Stimulated activated naive CD8-positive, alpha-beta T cell treated with anti-CD3 and anti-CD28 coated beads, Interleukin-15, Interleukin-2, amounts not matched to agents 100 ng/mL and 50 ng/mL, for 24 hours (primary cell): ENCODE data around the gene GUCY2D.

Experiments used
- H3K27ac Mint-ChIP-seq: one replicate; pipeline ENCODE4 v1.8.0; 2021; ENCODE audit warnings: mild to moderate bottlenecking, mixed read lengths
- H3K27me3 Mint-ChIP-seq: one replicate; pipeline ENCODE4 v1.8.0; 2021; ENCODE audit warnings: mixed read lengths
- H3K36me3 Mint-ChIP-seq: one replicate; pipeline ENCODE4 v1.8.0; 2021; ENCODE audit warnings: low read depth, mixed read lengths
- H3K4me1 Mint-ChIP-seq: one replicate; pipeline ENCODE4 v1.8.0; 2021; ENCODE audit warnings: low read depth, mixed read lengths
- H3K4me3 Mint-ChIP-seq: one replicate; pipeline ENCODE4 v1.8.0; 2021; ENCODE audit warnings: mild to moderate bottlenecking, mixed read lengths
- H3K9me3 Mint-ChIP-seq: one replicate; pipeline ENCODE4 v1.8.0; 2021; ENCODE audit warnings: mixed read lengths

The GUCY2D gene

DNA sequence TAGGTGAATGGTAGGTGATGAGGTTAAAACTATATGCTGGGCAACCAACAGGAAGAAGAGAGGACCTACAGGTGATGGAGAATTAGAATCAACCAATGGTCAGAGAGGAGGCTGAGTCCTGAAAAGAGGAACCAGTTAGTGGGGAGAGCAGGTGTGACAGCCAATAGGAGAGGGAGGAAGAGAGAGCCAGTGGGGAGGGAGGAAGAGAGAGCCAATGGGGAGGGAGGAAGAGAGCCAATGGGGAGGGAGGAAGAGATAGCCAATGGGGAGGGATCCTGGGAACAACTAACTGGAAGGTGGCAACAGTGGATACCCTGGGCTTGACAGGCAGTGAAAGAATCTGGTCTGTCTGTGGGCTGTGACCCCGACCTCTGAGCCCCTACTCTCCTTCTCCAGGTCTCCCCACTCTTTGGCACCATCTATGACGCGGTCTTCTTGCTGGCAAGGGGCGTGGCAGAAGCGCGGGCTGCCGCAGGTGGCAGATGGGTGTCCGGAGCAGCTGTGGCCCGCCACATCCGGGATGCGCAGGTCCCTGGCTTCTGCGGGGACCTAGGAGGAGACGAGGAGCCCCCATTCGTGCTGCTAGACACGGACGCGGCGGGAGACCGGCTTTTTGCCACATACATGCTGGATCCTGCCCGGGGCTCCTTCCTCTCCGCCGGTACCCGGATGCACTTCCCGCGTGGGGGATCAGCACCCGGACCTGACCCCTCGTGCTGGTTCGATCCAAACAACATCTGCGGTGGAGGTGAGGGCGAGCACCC lies 3.7 kb downstream of the GUCY2D start:
- no peak overlapping the region for H3K4me3 Mint-ChIP-seq
- H3K27me3 Mint-ChIP-seq: peaks cover 28% of the 10 kb centered on the region
- H3K36me3 Mint-ChIP-seq: no peaks in the 10 kb centered on the region
- H3K9me3 Mint-ChIP-seq: no peaks in the 10 kb centered on the region
- no peak overlapping the region for H3K27ac Mint-ChIP-seq
- H3K4me1 Mint-ChIP-seq: peaks cover 7% of the 10 kb centered on the region

DNA sequence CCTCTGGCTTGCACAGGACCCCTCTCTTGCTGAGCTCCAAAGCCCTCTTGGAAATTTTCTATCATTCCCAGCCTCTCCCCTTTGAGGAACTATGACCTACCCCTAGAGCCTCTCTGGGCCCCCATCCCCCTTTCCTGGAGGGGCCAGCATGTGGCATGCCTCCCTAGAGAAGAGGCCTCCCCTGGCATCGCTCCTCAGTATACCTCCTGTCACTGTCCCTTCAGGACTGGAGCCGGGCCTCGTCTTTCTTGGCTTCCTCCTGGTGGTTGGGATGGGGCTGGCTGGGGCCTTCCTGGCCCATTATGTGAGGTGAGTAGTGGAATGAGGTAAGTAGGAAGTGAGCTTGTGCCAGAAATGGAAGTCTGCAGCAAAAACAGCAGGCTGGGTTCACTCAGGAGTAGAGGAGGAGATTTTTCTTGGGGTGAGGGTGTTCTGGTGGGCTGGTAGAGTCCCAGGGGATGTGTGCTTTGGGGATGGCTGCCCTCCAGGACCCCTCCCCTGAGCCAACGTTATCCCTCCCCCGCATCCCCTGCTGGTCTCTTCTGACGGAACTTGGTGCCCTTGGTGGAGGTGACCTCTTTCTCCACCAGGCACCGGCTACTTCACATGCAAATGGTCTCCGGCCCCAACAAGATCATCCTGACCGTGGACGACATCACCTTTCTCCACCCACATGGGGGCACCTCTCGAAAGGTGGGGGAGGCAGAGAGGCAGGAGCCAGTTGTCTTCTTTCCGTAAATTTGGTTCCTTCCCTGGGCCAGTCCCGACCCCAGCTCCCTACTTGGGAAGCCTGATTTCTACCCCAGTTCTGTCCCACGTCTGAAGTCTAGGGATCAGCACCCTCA lies 4.6 kb downstream of the GUCY2D start:
- Mint-ChIP-seq H3K9me3 (no peaks in the 10 kb centered on the region), H3K4me1 (peaks cover 3% of the 10 kb centered on the region), H3K36me3 (no peaks in the 10 kb centered on the region), H3K27me3 (peaks cover 23% of the 10 kb centered on the region), H3K27ac (no peak overlapping the region), H3K4me3 (no peak overlapping the region)

DNA sequence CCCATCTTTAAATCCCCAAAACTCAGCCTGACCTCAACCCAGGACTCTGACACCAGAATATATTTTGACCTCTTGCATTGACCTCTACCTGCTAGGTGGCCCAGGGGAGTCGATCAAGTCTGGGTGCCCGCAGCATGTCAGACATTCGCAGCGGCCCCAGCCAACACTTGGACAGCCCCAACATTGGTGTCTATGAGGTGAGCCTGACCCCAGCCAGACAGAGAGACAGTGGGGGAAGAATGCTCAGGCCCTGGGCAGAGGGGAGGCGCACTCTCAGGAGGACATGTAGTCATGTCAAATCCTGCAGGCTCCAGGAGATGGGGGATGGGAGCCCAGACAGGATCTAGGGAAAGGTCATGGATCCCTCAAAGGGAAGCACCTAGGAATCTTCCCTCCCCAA lies 5.4 kb downstream of the GUCY2D start:
- H3K4me1 Mint-ChIP-seq: no peaks in the 10 kb centered on the region
- no peaks in the 10 kb centered on the region for H3K9me3 Mint-ChIP-seq
- H3K4me3 Mint-ChIP-seq: no peak overlapping the region
- H3K27ac Mint-ChIP-seq: no peak overlapping the region
- H3K36me3 Mint-ChIP-seq: no peaks in the 10 kb centered on the region
- H3K27me3 Mint-ChIP-seq: peaks cover 20% of the 10 kb centered on the region

DNA sequence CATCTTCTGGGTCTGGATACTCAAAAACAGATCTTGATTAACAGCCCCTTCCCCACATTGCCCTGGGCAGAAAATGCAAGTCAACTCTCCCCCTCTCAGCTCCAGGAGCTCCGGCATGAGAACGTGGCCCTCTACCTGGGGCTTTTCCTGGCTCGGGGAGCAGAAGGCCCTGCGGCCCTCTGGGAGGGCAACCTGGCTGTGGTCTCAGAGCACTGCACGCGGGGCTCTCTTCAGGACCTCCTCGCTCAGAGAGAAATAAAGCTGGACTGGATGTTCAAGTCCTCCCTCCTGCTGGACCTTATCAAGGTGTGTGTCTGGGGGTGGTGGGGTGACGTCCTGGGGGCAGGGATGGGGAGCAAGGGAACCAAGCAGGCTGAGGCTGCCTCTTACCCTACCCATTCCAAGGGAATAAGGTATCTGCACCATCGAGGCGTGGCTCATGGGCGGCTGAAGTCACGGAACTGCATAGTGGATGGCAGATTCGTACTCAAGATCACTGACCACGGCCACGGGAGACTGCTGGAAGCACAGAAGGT lies 9.7 kb downstream of the GUCY2D start:
- Mint-ChIP-seq H3K9me3 (no peaks in the 10 kb centered on the region), H3K4me3 (no peak overlapping the region), H3K36me3 (no peaks in the 10 kb centered on the region), H3K27me3 (peaks cover 15% of the 10 kb centered on the region), H3K27ac (no peak overlapping the region), H3K4me1 (peaks cover 8% of the 10 kb centered on the region)

DNA sequence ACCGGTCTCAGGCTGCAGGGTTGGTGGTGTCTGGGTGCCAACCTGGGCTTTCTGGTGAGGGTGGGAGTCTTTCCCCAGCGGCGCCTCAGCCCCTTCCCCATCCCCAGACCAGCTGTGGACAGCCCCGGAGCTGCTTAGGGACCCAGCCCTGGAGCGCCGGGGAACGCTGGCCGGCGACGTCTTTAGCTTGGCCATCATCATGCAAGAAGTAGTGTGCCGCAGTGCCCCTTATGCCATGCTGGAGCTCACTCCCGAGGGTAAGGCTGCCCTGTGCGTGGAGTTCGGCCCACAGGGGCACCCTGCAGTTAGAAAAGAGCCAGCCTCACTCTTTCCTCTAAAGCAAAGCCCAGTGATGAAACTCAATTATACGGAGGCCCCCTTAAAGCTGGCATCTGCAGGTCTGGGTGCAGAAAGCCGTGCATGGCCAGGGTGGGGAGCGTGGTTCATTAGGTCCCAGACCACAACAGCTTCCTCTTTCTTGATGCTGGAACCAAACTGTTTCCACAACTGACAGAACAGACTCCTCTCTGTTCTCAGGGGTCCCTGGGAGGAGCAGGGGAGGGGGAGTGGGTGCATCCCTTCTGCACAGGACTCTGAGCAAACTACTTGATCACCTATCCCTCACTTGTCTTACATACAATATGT lies 10.7 kb downstream of the GUCY2D start:
- no peaks in the 10 kb centered on the region for H3K36me3 Mint-ChIP-seq
- peaks cover 17% of the 10 kb centered on the region for H3K27me3 Mint-ChIP-seq
- H3K9me3 Mint-ChIP-seq: no peaks in the 10 kb centered on the region
- H3K4me1 Mint-ChIP-seq: peaks cover 12% of the 10 kb centered on the region
- no peak overlapping the region for H3K4me3 Mint-ChIP-seq
- no peak overlapping the region for H3K27ac Mint-ChIP-seq

DNA sequence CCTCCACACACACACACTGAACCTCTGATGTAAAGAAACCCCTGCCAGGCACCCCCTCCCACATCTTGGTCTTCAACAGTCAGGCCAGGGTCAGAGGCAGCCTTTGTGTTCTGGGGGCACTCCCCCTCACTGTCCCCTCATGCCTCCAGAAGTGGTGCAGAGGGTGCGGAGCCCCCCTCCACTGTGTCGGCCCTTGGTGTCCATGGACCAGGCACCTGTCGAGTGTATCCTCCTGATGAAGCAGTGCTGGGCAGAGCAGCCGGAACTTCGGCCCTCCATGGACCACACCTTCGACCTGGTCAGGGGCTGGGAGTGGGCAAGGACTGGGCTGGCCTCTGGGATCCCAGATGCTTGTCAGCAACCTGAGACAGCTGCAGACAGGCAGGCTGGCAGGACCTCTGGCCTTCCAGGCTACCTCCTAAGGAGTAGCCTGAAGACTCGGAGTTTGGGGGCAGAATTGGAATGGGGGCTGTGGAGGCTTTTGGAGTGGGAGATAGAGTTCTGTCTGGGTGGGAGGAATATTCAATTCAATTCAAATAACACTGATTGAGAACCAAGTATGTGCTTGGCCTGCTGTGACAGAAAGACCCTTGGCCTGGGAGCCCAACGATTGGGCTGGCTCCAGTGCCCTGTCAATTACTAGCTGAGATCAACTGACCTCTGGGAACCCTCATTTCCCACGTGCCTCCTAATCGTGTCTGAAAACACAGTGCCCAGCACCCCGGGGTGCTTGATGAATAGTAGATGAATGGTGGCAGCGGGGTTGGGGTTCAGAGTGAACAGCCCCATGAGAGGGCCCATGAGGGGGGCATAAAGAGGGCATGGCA lies 11.5 kb downstream of the GUCY2D start:
- H3K36me3 Mint-ChIP-seq: no peaks in the 10 kb centered on the region
- H3K27me3 Mint-ChIP-seq: peaks cover 22% of the 10 kb centered on the region
- no peaks in the 10 kb centered on the region for H3K9me3 Mint-ChIP-seq
- no peak overlapping the region for H3K27ac Mint-ChIP-seq
- H3K4me3 Mint-ChIP-seq: no peak overlapping the region
- peaks cover 20% of the 10 kb centered on the region for H3K4me1 Mint-ChIP-seq

DNA sequence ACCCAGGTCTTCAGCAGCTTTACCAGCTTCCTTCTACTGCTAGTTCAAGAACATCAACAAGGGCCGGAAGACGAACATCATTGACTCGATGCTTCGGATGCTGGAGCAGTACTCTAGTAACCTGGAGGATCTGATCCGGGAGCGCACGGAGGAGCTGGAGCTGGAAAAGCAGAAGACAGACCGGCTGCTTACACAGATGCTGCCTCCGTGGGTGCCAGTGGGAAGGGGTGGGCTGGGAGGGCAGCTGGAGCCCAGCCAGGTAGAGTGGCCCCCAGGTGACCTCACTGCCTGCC lies 12.1 kb downstream of the GUCY2D start:
- H3K27ac Mint-ChIP-seq: no peak overlapping the region
- no peaks in the 10 kb centered on the region for H3K36me3 Mint-ChIP-seq
- H3K9me3 Mint-ChIP-seq: no peaks in the 10 kb centered on the region
- H3K4me3 Mint-ChIP-seq: no peak overlapping the region
- peaks cover 26% of the 10 kb centered on the region for H3K27me3 Mint-ChIP-seq
- peaks cover 25% of the 10 kb centered on the region for H3K4me1 Mint-ChIP-seq

DNA sequence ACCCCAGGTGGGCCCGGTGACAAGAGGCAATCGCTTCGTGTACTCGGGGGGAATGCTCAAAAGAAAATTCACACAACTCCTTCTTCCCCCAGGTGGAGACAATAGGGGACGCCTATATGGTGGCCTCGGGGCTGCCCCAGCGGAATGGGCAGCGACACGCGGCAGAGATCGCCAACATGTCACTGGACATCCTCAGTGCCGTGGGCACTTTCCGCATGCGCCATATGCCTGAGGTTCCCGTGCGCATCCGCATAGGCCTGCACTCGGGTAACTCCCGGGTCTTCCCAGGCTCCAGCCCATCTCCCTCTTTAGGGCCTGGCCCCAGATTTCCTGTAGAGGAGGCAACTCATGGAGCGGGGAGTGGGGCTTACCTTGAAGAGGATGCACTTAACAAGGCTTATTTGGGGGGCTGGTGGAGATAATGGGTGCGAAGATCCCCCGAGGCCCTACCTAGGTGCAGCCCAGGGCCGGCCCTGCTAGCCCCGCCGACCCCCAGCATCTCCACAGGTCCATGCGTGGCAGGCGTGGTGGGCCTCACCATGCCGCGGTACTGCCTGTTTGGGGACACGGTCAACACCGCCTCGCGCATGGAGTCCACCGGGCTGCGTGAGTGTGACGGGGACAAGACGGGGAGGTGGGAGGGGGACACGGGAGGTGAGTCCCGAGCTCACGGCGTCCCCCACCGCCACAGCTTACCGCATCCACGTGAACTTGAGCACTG lies 13.0 kb downstream of the GUCY2D start:
- peaks cover 30% of the 10 kb centered on the region for H3K27me3 Mint-ChIP-seq
- no peak overlapping the region for H3K27ac Mint-ChIP-seq
- H3K9me3 Mint-ChIP-seq: no peaks in the 10 kb centered on the region
- peaks cover 29% of the 10 kb centered on the region for H3K4me1 Mint-ChIP-seq
- no peaks in the 10 kb centered on the region for H3K36me3 Mint-ChIP-seq
- H3K4me3 Mint-ChIP-seq: no peak overlapping the region

DNA sequence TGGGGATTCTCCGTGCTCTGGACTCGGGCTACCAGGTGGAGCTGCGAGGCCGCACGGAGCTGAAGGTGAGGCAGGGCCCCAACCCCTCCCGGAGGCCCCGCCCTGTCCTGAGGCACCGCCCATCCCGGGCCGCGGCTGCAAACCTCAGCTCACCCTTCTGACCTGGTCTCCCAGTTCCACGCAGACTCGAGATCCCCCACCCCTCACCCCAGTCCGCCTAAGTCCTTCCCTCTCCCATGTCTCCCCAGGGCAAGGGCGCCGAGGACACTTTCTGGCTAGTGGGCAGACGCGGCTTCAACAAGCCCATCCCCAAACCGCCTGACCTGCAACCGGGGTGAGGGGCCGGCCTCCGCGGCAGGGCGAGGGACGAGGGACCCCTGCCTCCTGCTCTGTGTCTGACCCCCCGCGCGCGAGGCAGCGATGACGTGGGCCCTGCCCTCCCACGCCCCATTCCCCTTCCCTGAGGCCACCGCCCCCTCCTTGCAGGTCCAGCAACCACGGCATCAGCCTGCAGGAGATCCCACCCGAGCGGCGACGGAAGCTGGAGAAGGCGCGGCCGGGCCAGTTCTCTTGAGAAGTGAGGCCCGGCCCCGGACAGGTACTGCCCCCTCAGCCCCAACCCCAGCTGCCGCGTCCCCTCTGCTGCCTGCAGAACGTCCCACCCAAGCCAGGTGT lies 13.7 kb downstream of the GUCY2D start:
- H3K4me3 Mint-ChIP-seq: peak overlapping the region; percentile 52

DNA sequence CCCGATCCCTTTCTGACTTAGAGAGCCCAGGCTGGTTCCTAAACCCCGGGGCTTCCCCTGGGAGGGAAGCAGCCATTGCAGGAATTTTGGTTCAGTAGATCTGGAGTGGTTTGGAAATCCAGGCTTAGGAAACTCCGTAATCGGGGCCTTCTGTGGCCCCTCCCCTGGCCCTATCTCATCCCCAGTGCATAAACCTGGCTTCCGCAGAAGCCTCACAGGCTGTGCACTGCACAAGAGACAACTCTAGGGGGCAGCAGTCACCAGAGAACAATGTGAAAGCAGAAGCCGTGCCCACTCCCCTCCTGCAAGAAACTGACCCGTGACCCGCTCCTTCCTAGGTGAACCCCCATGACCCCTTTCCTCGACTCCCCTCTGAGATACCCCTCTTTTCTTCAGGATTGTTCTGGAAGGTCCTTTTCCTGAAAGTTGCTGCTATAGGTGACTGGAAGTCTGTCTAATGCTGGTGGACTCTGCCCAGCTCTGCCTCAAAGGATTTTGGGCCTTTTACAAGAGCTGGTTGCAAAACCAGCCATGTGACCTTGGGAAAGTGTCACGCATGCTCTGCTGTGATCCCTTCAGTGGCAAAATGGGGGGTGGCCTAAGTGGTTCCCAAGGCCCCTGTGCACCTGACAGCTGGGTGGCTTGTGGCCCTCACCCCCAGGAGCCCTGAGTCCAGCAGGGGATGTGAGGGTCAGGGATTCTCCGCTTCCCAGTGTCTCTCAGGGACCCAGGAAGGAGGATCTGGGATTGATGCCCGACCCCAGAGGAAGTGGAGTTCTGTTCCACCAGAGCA lies 14.4 kb downstream of the GUCY2D start:
- Mint-ChIP-seq H3K36me3 (no peaks in the 10 kb centered on the region), H3K9me3 (no peaks in the 10 kb centered on the region), H3K4me3 (peak overlapping the region; percentile 52), H3K27me3 (peaks cover 31% of the 10 kb centered on the region), H3K4me1 (peaks cover 29% of the 10 kb centered on the region), H3K27ac (no peak overlapping the region)

More for the DNA sequence above, 13.7 kb downstream of the GUCY2D start:
- H3K36me3 Mint-ChIP-seq: no peaks in the 10 kb centered on the region
- peaks cover 29% of the 10 kb centered on the region for H3K4me1 Mint-ChIP-seq
- H3K9me3 Mint-ChIP-seq: no peaks in the 10 kb centered on the region
- peaks cover 31% of the 10 kb centered on the region for H3K27me3 Mint-ChIP-seq
- no peak overlapping the region for H3K27ac Mint-ChIP-seq

DNA sequence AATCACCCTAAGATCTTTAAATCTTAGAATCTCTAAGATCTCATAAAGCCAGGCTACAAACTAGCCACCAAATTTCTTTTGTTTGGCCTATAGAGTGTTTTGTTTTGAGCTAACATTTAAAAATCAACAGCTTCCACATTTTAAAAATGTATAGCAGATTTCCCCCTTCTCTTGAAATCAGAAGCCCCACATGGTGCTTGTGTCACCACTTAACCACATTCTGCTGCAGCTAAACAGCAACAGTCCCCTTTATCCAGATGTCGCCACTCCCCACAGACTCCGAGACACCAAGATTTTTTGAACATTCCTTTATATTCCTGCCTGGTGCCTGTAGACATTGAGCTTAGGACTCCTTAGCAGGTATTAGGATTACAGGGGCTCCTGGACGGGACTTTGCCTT lies 16.0 kb downstream of the GUCY2D start:
- H3K27me3 Mint-ChIP-seq: peaks cover 31% of the 10 kb centered on the region
- no peak overlapping the region for H3K4me3 Mint-ChIP-seq
- no peaks in the 10 kb centered on the region for H3K36me3 Mint-ChIP-seq
- peaks cover 27% of the 10 kb centered on the region for H3K4me1 Mint-ChIP-seq
- H3K9me3 Mint-ChIP-seq: no peaks in the 10 kb centered on the region
- peak overlapping the region; percentile 45 for H3K27ac Mint-ChIP-seq

DNA sequence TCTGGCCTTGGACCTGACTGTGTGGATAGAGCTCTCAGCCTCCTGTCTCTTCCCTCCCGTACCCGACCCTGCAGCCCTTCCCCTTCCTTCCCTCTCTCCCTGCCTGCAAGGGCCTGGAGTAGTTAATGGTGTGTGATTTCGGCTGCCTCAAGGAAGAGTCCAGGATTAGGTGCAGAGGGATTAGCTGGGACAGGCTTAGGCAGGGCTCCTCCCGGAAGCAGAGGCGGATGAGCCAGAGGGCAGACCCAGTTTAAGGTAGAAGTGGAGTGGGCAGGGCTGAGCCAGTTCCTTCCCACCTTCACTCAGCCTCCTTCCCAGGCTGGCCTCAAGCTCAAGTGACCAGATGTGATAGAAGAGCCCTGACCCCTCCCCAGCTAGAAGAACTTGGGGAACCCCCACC lies 16.8 kb downstream of the GUCY2D start:
- Mint-ChIP-seq H3K27ac (no peak overlapping the region), H3K4me3 (no peak overlapping the region), H3K36me3 (no peaks in the 10 kb centered on the region)

More for the DNA sequence above, 16.8 kb downstream of the GUCY2D start:
- Mint-ChIP-seq H3K9me3 (no peaks in the 10 kb centered on the region), H3K27me3 (peaks cover 30% of the 10 kb centered on the region), H3K4me1 (peaks cover 26% of the 10 kb centered on the region)
